ENCODE results near the gene DLG1.

The DLG1 gene

DNA sequence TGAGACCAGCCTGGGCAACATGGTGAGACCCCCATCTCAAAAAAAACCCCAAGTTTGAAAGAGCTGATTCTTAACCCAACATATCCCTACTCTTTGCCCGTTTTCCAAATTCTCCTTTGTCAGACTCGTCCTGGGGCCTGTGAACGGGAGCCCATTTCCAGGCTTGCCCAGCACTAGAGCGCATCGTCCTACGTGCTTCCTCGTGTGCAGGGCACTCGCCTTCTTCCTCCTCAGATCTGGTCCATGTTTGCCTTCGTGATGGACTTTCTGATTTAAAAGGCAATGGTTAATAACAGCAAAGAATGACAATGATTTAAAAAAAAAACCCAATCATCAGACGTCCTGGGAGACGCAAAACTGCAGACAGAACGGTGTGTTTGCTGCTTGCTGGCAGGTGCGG is 278.9 kb downstream of the DLG1 start:
- DNase-seq = no peak
- Histone ChIP-seq H3K9me3 (no peaks in the 10 kb centered on the region), H3K36me3 (no peaks in the 10 kb centered on the region), H3K4me3 (ENCODE audit: low read depth, low read length) (no peak overlapping the region), H3K27me3 (no peaks in the 10 kb centered on the region), H3K4me1 (peaks cover 10% of the 10 kb centered on the region)
- TF ChIP-seq, protein P1, sequence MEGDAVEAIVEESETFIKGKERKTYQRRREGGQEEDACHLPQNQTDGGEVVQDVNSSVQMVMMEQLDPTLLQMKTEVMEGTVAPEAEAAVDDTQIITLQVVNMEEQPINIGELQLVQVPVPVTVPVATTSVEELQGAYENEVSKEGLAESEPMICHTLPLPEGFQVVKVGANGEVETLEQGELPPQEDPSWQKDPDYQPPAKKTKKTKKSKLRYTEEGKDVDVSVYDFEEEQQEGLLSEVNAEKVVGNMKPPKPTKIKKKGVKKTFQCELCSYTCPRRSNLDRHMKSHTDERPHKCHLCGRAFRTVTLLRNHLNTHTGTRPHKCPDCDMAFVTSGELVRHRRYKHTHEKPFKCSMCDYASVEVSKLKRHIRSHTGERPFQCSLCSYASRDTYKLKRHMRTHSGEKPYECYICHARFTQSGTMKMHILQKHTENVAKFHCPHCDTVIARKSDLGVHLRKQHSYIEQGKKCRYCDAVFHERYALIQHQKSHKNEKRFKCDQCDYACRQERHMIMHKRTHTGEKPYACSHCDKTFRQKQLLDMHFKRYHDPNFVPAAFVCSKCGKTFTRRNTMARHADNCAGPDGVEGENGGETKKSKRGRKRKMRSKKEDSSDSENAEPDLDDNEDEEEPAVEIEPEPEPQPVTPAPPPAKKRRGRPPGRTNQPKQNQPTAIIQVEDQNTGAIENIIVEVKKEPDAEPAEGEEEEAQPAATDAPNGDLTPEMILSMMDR (IDR thresholded peaks at IDR 0.05; ENCODE audit: low read depth, low read length) = no peak

- H3K9me3 ChIP-seq = no peaks in the 10 kb centered on the region
- H3K36me3 ChIP-seq = no peaks in the 10 kb centered on the region
- H3K4me1 ChIP-seq = peaks cover 8% of the 10 kb centered on the region
- no peak overlapping the region for H3K4me3 ChIP-seq (ENCODE audit: low read depth, low read length)
- TF ChIP-seq, protein P1 (IDR thresholded peaks at IDR 0.05; ENCODE audit: low read depth, low read length) = no peak
- H3K27me3 ChIP-seq = no peaks in the 10 kb centered on the region
- DNase-seq = no peak
Measured at GRCh38 chr3:197019021-197019420, 279.4 kb downstream of the DLG1 start.

DNA sequence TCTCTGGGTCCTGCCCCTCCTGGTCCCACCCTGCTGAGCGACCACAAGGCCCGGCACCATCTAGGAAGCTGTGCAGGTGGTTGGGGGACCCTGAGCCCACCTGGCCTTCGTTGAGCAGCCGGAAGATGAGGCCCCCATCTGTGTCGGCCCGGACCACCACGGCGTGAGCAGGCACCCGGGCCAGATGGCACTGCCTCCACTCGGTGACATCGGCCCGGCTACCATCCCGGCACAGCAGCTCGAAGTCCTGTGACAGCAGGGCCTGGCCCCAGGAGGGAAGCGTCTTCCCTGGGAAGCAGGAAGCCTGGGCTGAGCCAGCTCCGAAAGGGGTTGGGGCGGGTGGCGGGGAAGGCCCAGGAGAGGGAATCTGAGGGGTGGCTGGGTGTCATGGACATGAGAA is 281.4 kb downstream of the DLG1 start:
- Histone ChIP-seq H3K4me3 (ENCODE audit: low read depth, low read length) (no peak overlapping the region), H3K4me1 (no peaks in the 10 kb centered on the region), H3K9me3 (no peaks in the 10 kb centered on the region), H3K27me3 (no peaks in the 10 kb centered on the region), H3K36me3 (no peaks in the 10 kb centered on the region)
- DNase-seq = no peak
- TF ChIP-seq, protein P1 (IDR thresholded peaks at IDR 0.05; ENCODE audit: low read depth, low read length) = no peak

- Histone ChIP-seq H3K27me3 (no peaks in the 10 kb centered on the region), H3K9me3 (no peaks in the 10 kb centered on the region), H3K4me3 (ENCODE audit: low read depth, low read length) (no peak overlapping the region), H3K36me3 (no peaks in the 10 kb centered on the region), H3K4me1 (peaks cover 3% of the 10 kb centered on the region)
- DNase-seq = no peak
- TF ChIP-seq, protein P1 (IDR thresholded peaks at IDR 0.05; ENCODE audit: low read depth, low read length) = no peak
Measured at GRCh38 chr3:197015790-197016736, 282.3 kb downstream of the DLG1 start.

- TF ChIP-seq, protein P1 (IDR thresholded peaks at IDR 0.05; ENCODE audit: low read depth, low read length) = no peak
- DNase-seq = no peak
- Histone ChIP-seq H3K27me3 (no peaks in the 10 kb centered on the region), H3K4me1 (peaks cover 9% of the 10 kb centered on the region), H3K36me3 (no peaks in the 10 kb centered on the region), H3K4me3 (ENCODE audit: low read depth, low read length) (no peak overlapping the region), H3K9me3 (no peaks in the 10 kb centered on the region)
Measured at GRCh38 chr3:197014942-197015575, 283.4 kb downstream of the DLG1 start.

DNA sequence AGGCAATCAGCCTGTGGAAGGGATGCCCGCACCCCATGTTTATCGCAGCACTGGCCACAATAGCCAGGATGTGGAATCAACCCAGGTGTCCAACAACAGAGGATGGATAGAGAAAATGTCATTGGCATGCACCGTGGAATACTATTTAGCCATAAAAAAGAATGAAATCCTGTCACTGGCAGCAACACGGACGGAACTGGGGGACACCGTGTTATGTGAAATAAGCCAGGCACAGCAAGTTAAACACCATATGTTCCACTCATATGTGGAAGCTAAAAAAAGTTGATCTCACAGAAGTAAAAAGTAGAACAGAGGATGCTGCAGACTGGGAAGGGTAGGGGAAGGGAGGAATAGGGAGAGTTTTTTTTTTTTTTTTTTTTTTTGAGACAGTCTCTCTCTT is 284.4 kb downstream of the DLG1 start:
- Histone ChIP-seq H3K9me3 (no peaks in the 10 kb centered on the region), H3K4me3 (ENCODE audit: low read depth, low read length) (no peak overlapping the region), H3K4me1 (peaks cover 9% of the 10 kb centered on the region), H3K27me3 (no peaks in the 10 kb centered on the region), H3K36me3 (no peaks in the 10 kb centered on the region)
- DNase-seq = no peak
- TF ChIP-seq, protein P1 (IDR thresholded peaks at IDR 0.05; ENCODE audit: low read depth, low read length) = no peak
